ENCODE data around the gene ZNF280B. TPM values are rescaled to one million over a fixed set of nuclear protein-coding genes. Genes with fewer than 3 reads are reported as not detected.

Gene ZNF280B
- total RNA-seq, 2 donors from 2014 or later, result 0.33 to 1.0 TPM

- intact Hi-C loops (cut with DNase I), result no loop called here
- Histone ChIP-seq H3K27ac (no peak overlapping the region), H3K27me3 (no peaks in the 10 kb centered on the region), H3K4me1 (no peaks in the 10 kb centered on the region), H3K36me3 (replicated peaks in 1 of 2; ENCODE audit: insufficient read depth in 1 of 2, low read depth in 2 of 2) (no peaks in the 10 kb centered on the region), H3K9me3 (no peaks in the 10 kb centered on the region), H3K4me3 (no peak overlapping the region)
- TF ChIP-seq CTCF (IDR thresholded peaks at IDR 0.05) (no peak), POLR2A (IDR thresholded peaks at IDR 0.05) (no peak)
- ATAC-seq (no peak), DNase-seq (no peak)
- WGBS, 2 donors, result 68 to 71% methylated on average over 7 of the region's 7 CpGs
Measured at GRCh38 chr22:22531770-22532546, 23.4 kb upstream of the ZNF280B start.

GRCh38 chr22:22528780-22529179 lies 20.2 kb upstream of the ZNF280B start:
- 89 to 90% methylated on average over 2 of the region's 2 CpGs for WGBS, 2 donors
- DNase-seq, result no peak
- Histone ChIP-seq H3K9me3 (no peaks in the 10 kb centered on the region), H3K4me3 (no peak overlapping the region), H3K36me3 (replicated peaks in 1 of 2; ENCODE audit: insufficient read depth in 1 of 2, low read depth in 2 of 2) (no peaks in the 10 kb centered on the region), H3K4me1 (no peaks in the 10 kb centered on the region), H3K27ac (no peak overlapping the region), H3K27me3 (no peaks in the 10 kb centered on the region)
- intact Hi-C loops (cut with DNase I), result no loop called here
- ATAC-seq, result no peak
- TF ChIP-seq POLR2A (IDR thresholded peaks at IDR 0.05) (no peak), CTCF (IDR thresholded peaks at IDR 0.05) (no peak)

- Histone ChIP-seq H3K27me3 (no peaks in the 10 kb centered on the region), H3K4me3 (no peak overlapping the region), H3K27ac (no peak overlapping the region), H3K9me3 (no peaks in the 10 kb centered on the region), H3K36me3 (replicated peaks in 1 of 2; ENCODE audit: insufficient read depth in 1 of 2, low read depth in 2 of 2) (no peaks in the 10 kb centered on the region), H3K4me1 (no peaks in the 10 kb centered on the region)
- 75 to 78% methylated on average over 5 of the region's 5 CpGs for WGBS, 2 donors
- intact Hi-C loops (cut with DNase I), result no loop called here
- TF ChIP-seq POLR2A (IDR thresholded peaks at IDR 0.05) (no peak), CTCF (IDR thresholded peaks at IDR 0.05) (no peak)
- ATAC-seq, result no peak
- DNase-seq, result no peak
Measured at GRCh38 chr22:22527312-22527711, 18.8 kb upstream of the ZNF280B start.

GRCh38 chr22:22526125-22526912 lies 17.8 kb upstream of the ZNF280B start:
- no peaks in the 10 kb centered on the region for H3K27me3 ChIP-seq
- H3K9me3 ChIP-seq, result no peaks in the 10 kb centered on the region
- no peaks in the 10 kb centered on the region for H3K4me1 ChIP-seq
- H3K27ac ChIP-seq, result no peak overlapping the region
- no peak overlapping the region for H3K4me3 ChIP-seq
- intact Hi-C loops (cut with DNase I), result no loop called here
- no peaks in the 10 kb centered on the region for H3K36me3 ChIP-seq (replicated peaks in 1 of 2; ENCODE audit: insufficient read depth in 1 of 2, low read depth in 2 of 2)
- ATAC-seq (no peak), DNase-seq (no peak)
- 68 to 77% methylated on average over 3 to 4 of the region's 4 CpGs for WGBS, 2 donors
- TF ChIP-seq POLR2A (IDR thresholded peaks at IDR 0.05), result no peak
- no peak for TF ChIP-seq CTCF (IDR thresholded peaks at IDR 0.05)
